NCI-H2171 treated with DMSO at 0.1 percent for 48 hours (cell line): ENCODE results near the gene SMS.

Source experiments
- DNase-seq: peaks from one replicate; lab custom pipeline; 2025; lab: John Stamatoyannopoulos, UW

SMS gene

DNA sequence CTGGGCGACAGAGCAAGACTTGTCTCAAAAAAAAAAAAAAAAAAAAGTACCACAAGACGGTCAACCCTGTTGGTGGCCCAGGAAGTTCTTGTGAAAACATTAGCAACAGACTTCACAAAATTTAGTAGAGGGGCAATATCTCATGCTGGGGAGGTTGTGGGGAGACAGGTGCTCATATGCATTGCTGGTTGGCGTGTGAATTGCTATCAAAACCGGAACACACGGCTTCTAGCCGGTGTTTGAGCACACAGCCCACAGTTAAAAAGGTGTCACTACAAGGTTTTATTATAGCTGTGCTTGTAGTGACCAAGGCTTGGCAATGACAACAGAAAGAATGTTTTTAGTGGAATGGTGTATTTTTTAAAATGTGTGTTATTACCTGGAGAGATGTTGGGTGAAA lies 41.8 kb downstream of the SMS start:
- no peak for DNase-seq

DNA sequence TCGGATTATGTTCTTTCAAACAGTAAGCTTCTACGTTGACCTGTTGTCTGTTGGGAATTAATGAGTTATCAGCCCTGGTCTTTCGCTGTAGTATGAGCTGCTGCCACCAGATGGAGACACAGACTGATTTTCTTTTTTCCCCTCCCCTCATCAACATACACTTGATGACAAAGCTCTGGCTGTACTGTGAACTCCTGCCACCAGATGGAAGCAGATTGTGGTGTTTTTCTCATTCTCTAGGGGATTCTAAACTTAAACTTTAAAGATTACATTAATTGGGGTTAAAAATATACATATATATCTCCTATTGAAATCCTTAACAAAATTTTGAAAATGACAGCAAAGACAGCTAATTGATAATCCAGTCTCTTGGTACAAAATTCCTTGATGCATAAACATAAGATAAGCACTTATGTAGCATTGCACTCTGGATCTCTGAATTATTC lies 44.8 kb downstream of the SMS start:
- peak; percentile 77 for DNase-seq

DNA sequence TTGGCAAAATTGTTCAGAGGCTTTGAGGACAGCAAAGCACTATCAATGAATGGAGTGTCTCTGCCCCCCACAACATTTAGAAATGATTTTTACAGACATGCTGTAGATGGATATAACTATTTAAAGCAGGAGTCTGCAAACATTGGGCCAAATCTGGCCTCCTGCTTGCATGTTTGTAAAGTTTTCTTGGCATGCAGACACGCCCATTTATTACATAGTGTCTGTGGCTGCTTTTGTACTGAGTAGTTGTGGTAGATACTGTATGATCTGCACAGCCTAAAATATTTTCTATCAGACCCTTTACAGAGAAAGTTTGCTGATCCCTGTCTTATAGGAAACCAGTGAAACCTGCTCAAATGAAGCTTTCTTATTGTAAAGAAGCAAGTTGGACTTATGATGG lies 46.1 kb downstream of the SMS start:
- no peak for DNase-seq

DNA sequence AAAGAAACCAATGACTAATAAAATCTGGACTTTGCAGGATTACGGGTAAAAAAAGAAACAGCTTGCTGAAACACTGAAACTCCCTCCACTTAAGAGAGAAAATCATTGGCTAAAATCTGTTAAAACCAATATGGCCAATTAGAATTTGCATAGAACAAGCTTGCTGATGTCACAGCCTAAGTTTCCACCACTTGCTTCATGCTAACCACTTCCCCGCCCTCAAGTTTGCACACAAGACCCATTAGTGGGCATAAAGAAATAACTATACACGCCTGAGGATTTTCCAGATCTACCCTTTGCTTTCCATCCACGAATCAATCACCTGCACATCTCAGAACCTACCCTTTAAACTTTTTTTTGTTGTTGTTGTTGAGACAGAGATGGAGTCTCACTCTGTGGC lies 48.9 kb downstream of the SMS start:
- no peak for DNase-seq

DNA sequence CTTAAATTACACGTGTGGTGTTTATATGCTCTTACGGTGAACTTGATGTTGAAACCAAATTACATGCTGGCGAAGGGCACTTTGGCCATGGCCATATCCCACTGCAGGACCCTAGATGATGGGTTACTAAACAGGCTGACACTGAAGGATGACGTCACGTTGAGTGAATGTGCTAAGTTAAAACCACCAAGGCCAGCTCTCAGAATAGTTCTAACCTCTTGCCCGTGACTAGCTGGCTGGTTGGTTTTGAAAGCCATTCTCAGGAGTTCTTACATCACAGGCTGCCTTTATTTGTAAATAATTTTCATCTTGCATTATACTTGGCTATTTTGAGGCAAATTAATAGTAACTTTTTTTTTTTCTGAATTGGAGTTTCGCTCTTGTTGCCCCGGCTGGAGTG lies 50.3 kb downstream of the SMS start:
- DNase-seq: no peak

DNA sequence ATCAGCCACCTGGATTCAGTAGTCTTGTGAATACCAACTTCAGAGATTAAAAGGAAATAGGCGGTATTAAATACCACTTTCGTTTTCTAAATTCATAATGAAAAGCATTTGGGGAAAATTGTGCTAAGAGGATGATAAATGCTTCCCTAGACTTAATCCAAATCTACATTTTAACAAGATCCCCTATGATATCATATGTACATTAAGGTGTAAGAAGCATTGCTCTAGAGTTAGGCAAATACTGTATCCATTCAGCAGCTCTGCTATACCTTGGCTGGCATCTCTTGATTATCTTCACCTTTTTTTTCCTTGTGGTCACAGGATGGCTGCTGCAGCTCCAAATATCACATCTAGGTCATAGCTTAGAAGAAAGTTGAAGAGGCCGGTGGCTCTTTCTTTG lies 51.0 kb downstream of the SMS start:
- DNase-seq: no peak

DNA sequence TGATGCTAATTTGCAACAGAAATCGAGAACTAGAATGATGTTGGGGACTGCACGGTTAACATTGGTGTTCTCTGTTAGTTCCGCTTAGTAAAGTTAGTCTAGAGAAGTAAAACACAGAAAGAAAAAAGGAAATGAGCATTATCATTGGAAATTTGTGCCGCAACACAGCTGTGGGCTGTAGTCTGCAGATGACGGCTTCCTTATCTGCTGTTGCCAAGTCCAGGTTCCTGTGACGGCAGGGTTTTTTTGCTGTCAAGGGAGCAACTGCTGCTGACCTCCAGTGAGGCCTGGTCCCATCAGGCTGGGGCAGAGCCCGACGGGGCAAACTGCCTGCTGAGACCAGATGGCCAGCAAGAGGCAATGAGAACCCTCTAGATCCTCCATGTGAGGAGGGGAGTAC lies 52.8 kb downstream of the SMS start:
- no peak for DNase-seq

DNA sequence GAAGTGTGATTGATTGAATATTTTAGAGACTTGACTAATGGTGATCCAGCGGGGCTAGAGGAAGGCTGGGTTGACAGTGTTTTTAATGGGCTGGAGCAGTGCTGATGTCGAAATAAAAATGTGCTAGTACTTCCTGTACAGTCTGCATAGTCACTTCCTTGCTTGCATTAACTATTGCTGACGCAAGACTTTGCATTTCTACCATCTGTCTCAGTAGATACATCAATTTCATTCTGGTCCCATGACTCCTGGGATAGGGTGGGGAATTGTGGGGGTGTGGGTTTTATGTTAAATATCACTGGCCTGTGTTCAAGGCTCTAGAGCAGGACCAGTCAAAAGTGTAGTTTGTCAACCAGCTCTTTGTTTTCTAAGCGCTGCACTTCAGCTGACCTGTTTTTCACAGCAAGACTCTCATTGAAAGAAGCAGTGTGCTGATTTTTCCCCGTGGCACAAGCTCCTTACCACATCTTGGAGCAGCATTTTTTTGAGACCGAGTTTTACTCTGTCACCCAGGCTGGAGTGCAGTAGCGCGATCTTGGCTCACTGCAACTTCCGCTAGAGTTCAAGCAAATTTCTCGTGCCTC lies 56.5 kb downstream of the SMS start:
- no peak for DNase-seq

DNA sequence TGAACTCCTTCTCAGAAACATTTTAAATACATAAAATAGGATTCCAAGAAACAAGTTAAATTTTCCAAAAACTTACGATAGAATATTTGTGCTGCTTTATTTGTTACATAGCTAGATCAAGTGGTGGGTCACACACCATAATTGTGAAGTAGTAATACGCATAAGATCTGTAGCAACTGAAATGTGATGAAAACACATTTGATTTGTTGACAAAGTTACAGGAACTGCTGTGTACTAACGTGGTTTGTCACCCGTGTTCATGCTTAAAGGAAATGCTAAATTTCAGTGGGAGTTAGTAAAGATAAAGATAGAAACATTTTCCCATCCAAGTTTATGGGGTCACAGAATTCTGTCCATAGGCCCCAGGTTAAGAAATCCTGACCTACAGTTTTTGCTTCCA lies 57.5 kb downstream of the SMS start:
- DNase-seq: no peak

DNA sequence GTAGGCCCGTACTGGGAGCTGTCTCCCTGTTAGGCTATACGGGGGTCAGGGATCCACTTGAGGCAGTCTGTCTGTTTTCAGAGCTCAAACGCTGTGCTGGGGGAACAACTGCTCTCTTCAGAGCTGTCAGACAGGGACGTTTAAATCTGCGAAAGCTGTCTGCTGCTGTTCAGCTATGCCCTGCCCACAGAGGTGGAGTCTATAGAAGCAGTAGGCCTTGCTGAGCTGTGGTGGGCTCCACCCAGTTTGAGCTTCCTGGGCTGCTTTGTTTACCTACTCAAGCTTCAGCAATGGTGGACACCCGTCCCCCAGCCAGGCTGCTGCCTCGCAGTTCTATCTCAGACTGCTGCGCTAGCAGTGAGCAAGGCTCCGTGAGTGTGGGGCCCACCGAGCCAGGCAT lies 64.4 kb downstream of the SMS start:
- no peak for DNase-seq

DNA sequence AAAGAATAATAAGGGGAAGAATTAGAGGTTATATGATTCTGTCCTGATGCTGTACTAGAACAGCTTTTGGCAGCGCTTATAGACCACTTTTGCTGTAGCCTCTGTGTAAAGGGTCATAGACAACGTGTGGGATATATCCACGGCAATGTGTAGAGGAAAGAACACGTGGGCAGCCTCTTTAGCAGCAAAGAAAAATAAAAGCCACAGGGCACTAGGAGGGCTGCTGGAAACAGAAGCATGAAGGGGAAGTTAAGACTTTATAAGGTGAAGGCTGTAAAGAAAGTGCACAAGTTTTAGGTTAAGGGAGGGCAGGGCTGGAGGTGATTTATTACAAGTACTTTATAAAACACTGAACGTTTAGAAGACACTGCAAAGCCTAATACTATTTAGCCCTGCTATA lies 71.5 kb downstream of the SMS start:
- DNase-seq: no peak

DNA sequence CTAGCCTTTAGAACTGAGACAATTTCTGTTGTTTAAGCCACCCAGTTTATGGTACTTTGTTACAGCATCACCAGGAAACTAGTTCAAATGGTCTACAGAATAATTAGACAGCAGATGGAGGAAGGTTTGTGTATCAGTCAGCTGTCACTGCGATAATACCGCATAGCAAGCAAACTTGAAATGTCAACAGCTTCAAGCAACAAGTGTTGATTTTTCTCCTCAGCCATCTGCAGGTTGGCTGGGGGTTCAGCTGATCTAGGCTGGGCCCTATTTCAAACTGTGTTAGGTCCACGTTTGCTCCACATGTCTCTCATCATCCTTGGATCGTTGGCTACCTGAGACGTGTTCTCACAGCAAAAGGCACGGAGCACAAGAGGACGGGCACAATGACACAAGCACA lies 72.4 kb downstream of the SMS start:
- DNase-seq: no peak

DNA sequence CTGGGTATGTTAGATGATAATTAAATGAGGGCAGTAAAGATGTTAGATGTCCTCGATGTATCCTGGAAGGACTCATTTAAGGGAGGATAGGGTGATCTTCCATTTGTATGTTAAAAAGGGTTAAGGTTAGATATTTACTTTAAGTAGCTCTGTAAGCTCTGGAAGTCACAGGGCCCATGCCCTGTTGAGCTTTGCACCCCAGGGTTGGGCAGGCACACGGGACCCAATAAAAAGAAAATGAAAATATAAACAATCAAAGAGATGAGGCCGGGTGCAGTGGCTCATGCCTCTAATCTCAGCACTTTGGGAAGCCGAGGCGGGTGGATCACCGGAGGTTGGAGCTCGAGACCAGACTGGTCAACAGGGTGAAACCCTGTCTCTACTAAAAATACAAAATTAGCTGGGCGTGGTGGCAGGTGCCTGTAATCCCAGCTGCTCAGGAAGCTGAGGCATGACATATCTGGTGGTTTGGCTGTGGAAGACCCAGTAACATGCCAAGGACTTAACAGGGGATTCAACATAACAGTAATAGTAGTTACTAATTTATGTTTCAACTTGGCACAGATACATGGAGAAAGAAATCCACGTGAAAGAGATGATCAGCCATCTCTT lies 74.7 kb downstream of the SMS start:
- DNase-seq: no peak

DNA sequence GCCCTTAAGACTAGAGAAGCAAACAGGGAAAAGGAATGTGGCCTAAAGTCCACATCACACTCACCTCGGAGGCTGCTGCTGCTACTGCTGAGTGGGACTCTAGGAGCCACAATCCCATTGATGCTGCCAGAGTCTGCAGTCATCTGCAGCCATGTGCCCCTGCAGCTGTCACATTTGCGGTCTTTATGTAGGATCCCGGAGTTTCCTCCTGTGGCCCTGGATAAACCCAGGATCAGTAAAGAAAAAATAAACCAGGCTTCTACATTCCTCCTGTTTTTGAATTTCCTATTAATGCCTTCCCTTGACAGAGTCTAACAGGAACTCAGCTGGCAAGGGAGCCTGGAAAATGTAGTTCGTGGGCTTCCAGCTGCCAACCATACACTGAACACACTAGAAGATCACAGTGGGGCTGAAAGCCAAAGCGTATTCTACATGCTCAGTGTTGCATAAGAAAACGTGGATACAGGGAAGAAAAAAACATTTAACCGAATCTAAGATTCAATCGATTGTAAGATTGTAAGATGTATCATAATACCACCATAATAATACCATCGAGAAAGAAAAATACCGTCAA lies 81.3 kb downstream of the SMS start:
- DNase-seq: no peak

DNA sequence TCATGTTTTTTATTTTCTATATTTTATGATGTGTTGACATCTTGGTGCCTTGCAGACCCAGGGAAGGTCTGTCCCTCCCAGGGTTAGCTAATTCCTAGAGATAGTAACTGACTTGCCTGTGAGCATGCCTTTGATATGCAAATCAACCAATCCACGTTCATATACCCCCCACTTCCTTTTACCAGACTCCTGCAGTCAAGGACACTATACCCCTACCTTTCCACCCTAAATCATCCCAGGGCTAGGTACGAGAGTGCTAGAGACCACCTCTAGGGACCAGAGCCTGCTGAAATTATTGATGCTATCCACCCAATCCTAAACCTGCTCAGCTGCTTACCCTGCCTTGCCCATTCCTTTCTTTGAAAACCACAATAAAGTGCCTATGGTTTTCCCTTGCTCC lies 84.1 kb downstream of the SMS start:
- no peak for DNase-seq

DNA sequence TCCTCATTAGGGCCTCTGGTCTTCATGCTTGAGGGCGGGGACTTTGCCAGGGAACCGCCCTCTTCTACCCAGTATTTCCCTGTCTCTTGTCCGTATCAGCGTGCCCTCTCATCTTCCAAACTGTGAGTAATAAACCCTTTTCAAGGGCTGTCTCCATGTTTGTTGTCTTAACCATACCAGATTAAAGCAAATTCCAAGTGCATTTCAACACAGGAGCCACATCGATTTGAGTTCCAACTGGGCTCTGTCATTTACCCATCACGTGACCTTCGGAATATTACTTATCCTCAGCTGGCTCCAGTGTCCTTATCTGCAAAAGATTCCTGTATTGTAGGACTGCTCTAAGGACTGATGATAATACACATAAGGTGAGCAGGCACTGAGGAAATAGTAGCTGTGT lies 85.2 kb downstream of the SMS start:
- DNase-seq: no peak

DNA sequence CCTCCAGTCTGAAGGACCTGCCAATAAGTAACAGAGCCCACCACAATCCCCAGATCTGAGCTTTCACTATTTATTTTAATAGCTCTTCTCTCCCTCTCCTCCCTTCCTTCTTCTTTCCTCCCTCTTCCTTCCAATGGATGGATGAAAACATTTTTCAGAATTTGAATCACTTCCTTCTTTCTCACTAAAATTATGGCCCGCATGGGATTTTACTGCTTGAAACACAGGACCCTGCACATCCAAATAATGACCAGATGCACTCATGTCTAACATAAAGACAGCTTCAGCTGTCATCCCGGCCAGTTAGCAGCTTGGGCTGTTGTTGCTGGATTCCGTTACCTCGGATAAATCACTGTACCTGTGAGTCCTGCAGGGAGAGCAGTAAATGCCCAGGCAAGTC lies 86.2 kb downstream of the SMS start:
- no peak for DNase-seq

DNA sequence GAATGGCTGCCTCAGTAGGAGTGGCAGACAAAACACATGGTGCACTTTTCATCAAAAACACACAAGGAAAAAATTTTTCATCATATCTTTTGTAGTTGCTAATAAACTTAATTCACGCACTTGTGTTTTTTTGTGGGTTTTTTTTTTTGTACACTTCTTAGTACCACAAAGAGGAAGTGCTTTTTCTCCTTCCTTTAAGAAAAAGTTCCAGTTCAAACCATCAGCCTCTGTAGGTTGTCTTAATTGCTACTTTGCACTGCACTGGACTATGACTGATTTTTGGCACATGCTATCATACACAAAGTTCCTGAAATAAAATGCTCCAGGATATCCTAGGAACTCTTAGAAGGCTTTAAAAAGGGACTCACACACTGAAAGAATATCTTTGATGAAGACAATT lies 91.6 kb downstream of the SMS start, which contains the start of gene PHEX:
TSS of gene PHEX (plus strand) at position 242 of the 400 bp plus-strand sequence. CDS start 681 bp downstream, outside the sequence.
- no peak for DNase-seq

DNA sequence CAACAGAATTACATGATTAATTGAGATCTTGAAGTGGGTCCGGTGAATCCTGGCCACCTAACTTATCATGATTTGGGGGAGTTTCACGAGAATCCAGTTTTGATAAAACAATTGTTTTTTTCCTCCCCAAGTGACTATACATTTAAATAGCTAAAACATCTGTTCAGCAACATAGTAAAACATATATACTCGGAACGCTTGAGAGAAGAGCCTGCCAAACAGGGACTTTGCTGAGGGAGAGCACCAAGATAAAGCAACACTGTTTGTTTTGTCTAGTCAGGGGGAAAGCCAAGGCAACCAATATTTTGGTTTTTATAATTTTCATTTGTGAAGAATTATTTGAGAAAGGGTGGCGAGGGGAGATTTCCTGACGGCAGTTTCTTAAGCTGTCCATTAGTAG lies 92.0 kb downstream of the SMS start:
- DNase-seq: no peak

DNA sequence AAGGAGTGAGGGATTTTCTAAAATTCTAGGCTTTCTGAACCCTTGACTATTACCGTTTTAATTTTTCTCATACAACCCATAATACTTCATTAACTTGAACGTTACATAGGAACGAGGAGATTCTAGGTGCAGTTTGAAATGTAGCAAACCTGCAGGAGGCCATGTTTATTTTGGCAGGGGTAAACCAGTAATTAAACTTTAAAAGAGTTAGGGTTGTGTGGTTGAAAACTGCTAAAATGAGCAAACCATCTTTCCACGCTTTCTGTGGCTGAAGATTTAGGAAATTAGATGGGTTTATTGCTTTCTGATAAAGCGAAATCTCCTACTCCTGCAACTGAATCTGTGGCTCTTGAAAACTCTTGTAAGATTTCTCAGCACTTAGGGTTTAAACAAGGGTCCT lies 93.3 kb downstream of the SMS start:
- DNase-seq: no peak

DNA sequence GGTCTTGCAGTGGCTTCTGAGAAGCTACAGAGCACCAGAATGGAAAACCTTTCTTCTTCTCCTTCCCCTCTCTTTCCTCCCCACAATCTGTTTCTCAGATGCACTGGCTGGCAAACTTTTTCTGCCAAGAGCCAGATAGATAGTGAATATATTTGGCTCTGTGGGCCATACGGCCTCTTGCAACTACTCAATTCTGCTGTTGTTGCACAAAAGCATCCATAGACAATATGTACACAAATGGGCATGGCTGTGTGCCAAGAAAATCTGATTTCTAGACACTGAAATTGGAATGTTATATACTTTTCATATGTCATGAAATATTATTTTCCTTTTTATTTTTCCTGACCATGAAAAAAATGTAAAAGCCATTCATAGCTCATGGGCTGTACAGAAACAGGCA lies 94.7 kb downstream of the SMS start:
- no peak for DNase-seq

DNA sequence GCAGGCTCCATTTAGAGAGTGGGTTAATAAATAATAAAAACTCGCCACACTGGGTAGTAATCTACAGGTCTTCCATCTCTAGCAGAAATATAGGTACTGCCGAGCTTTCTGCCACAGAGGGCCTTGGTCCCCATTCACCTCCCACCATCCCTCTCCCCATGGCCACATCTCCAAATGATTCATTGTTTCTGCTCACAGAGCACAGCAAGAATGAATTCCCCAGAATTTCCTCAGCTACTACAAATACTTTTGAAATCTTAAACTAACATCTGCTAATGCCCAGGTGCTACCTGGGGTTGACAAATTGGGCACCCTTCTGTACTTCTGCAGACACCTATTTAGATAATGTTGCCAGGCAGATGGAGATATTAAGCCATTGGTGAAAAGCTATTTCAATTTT lies 96.7 kb downstream of the SMS start:
- DNase-seq: peak; percentile 7

DNA sequence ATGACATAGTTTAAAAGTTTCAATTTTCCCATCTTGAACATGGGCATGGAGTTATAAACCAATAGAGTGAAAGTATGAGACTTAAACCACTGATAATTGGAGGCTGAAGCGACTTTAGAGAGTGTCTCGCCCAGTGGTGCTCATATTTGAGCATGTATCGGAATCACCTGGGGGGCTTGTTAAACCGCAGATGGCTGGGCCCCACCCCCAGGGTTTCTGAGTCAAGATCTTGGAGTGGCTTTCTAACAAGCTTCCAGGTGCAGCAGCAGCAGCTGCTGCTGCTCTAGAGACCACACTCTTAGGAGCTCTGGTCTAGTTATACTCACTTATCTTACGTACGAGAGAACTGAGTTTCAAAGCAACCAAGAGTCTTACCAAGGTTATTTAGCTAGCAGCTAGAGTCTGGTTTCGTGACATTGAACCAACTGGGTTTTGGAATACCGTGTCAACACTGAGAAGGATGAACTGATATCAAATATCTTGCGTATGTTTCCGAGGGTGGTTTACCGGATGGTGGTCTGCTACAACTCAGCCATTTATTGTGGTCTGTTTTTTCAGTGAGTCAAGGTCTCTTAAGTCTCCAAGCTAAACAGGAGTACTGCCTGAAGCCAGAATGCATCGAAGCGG lies 97.5 kb downstream of the SMS start:
- DNase-seq: no peak

DNA sequence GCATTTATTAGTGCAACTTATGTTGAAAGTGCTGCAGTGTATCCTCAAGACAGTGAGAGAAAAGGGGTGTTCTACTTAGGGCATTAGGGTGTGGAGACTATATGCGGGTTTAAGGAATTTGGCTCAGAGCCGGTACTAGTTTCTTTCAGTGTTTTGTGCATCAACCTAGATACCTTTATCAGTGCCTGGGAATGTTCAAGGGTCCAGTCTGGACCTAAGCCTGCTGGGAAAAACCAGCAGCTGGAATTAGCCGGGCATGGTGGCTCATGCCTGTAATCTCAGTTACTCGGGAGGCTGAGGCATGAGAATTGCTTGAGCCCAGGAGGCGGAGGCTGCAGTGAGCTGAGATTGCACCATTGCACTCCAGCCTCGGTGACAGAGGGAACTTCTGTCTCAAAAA lies 99.0 kb downstream of the SMS start:
- no peak for DNase-seq
